Measurements from ENCODE around the gene ABRACL.

GRCh38 chr6:139081471-139081870 is 52.9 kb downstream of the ABRACL start:
- TF ChIP-seq CTCF (IDR thresholded peaks at IDR 0.05; ENCODE audit: low read depth, low read length) (no peak), POLR2A (IDR thresholded peaks at IDR 0.05; ENCODE audit: extremely low read depth, insufficient read length) (no peak)
